IMR-90 (cell line): ENCODE results near the gene ASB4.

Experiments used
- RAD21 ChIP-seq: IDR thresholded peaks from 2 replicates; pipeline ENCODE4 v1.6.1; 2012; ENCODE audit warnings: low read length, improper control_type of control experiment
- SMC3 ChIP-seq: fragments of 150-350 bp; IDR thresholded peaks from 2 replicates; pipeline ENCODE4 v1.6.1; 2016; ENCODE audit warnings: low read depth, mild to moderate bottlenecking, antibody characterized with exemption, low read length, moderate library complexity
- TF ChIP-seq, protein P1 (sequence below): conservative IDR thresholded peaks from 2 replicates; pipeline ENCODE4 v1.5.1; 2012; ENCODE audit warnings: mild to moderate bottlenecking, low read depth, low read length, improper control_type of control experiment

DNA sequence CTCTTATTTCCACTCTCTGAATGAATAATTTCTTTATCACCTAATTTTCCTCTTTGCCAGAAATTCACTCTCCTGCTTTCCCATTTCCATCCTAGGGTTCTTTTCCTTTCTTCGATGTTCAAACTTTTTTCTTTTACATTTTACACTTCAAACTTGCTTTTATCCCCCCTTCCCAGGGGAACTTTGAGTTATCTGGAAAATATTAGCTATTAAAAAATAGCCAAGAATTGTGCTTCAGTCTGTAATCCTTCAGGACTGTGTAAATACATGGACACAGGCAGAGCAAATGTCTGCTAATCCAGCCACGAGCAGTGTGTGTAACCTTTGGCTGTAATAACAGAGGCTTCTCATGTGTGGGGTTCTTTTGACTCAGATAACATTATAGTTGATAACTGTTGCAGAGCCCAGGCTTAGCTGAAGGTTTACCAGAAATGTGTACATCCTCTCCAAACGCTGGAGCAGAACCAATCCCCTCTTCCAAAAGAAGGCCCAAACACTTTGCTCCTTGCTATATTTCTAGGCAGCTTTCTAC lies 4.6 kb downstream of the ASB4 start:
- TF ChIP-seq, protein P1, sequence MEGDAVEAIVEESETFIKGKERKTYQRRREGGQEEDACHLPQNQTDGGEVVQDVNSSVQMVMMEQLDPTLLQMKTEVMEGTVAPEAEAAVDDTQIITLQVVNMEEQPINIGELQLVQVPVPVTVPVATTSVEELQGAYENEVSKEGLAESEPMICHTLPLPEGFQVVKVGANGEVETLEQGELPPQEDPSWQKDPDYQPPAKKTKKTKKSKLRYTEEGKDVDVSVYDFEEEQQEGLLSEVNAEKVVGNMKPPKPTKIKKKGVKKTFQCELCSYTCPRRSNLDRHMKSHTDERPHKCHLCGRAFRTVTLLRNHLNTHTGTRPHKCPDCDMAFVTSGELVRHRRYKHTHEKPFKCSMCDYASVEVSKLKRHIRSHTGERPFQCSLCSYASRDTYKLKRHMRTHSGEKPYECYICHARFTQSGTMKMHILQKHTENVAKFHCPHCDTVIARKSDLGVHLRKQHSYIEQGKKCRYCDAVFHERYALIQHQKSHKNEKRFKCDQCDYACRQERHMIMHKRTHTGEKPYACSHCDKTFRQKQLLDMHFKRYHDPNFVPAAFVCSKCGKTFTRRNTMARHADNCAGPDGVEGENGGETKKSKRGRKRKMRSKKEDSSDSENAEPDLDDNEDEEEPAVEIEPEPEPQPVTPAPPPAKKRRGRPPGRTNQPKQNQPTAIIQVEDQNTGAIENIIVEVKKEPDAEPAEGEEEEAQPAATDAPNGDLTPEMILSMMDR: no peak
- TF ChIP-seq RAD21 (no peak), SMC3 (no peak)
